MM.1S (cell line): Measurements from ENCODE around the gene DXO.

Source experiments
- DNase-seq: peaks from one replicate; pipeline ENCODE4 v3.0.0-alpha.2; 2015
- H2AFZ ChIP-seq: fragments of 300-600 bp; sonication (generic); 2 replicates; pipeline ENCODE4 v1.6.0; 2016; ENCODE audit warnings: antibody characterized with exemption, low read length
- H3F3A ChIP-seq: fragments of 300-600 bp; sonication (generic); 2 replicates; pipeline ENCODE4 v1.6.1; 2016; ENCODE audit warnings: mild to moderate bottlenecking, antibody characterized with exemption, low read length, moderate library complexity, mixed read lengths; ENCODE audit not compliant: insufficient read depth
- H3K27ac ChIP-seq: fragments of 300-600 bp; sonication (generic); 2 replicates; pipeline ENCODE4 v1.5.1; 2016; ENCODE audit warnings: mild to moderate bottlenecking, low read length
- H3K27me3 ChIP-seq: fragments of 300-600 bp; sonication (generic); replicated peaks from 2 replicates; pipeline ENCODE4 v1.6.0; 2016; ENCODE audit warnings: low read length; ENCODE audit not compliant: insufficient read depth
- H3K36me3 ChIP-seq: fragments of 300-600 bp; sonication (generic); replicated peaks from 2 replicates; pipeline ENCODE4 v1.6.1; 2016; ENCODE audit warnings: mild to moderate bottlenecking, low read length, mixed read lengths; ENCODE audit not compliant: insufficient read depth
- H3K4me1 ChIP-seq: fragments of 300-600 bp; sonication (generic); 2 replicates; pipeline ENCODE4 v1.6.1; 2016; ENCODE audit warnings: low read length, mixed read lengths
- H3K4me2 ChIP-seq: fragments of 300-600 bp; sonication (generic); 2 replicates; pipeline ENCODE4 v1.6.0; 2016; ENCODE audit warnings: low read depth, low read length
- H3K4me3 ChIP-seq: fragments of 300-600 bp; sonication (generic); 2 replicates; pipeline ENCODE4 v1.5.1; 2016; ENCODE audit warnings: low read length, mixed read lengths
- H3K79me2 ChIP-seq: fragments of 300-600 bp; sonication (generic); 2 replicates; pipeline ENCODE4 v1.6.1; 2016; ENCODE audit warnings: mixed run types, low read length, mixed read lengths
- H3K9ac ChIP-seq: fragments of 300-600 bp; sonication (generic); 2 replicates; pipeline ENCODE4 v1.6.1; 2016; ENCODE audit warnings: low read length, mixed read lengths
- H3K9me2 ChIP-seq: fragments of 300-600 bp; sonication (generic); replicated peaks from 2 replicates; pipeline ENCODE4 v1.6.1; 2016; ENCODE audit warnings: mild to moderate bottlenecking, low read length, mixed read lengths; ENCODE audit not compliant: insufficient read depth
- H3K9me3 ChIP-seq: fragments of 300-600 bp; sonication (generic); replicated peaks from 2 replicates; pipeline ENCODE4 v1.6.1; 2016; ENCODE audit warnings: mild to moderate bottlenecking, low read length, mixed read lengths; ENCODE audit not compliant: insufficient read depth
- H4K20me1 ChIP-seq: fragments of 300-600 bp; sonication (generic); 2 replicates; pipeline ENCODE4 v1.6.1; 2016; ENCODE audit warnings: mild to moderate bottlenecking, low read length, moderate library complexity, mixed read lengths; ENCODE audit not compliant: insufficient read depth
- EZH2 ChIP-seq: fragments of 300-600 bp; sonication (generic); optimal IDR thresholded peaks from 2 replicates; pipeline ENCODE3; 2017; ENCODE audit warnings: low read depth, mild to moderate bottlenecking, antibody characterized with exemption, low read length, mixed read lengths
- EZH2phosphoT487 ChIP-seq: fragments of 300-600 bp; sonication (generic); IDR thresholded peaks from 2 replicates; pipeline ENCODE4 v1.6.1; 2018; ENCODE audit warnings: antibody characterized with exemption, low read length
- TF ChIP-seq, protein P1 (sequence below): fragments of 300-600 bp; sonication (generic); IDR thresholded peaks from 2 replicates; pipeline ENCODE4 v1.5.1; 2016; ENCODE audit warnings: antibody characterized with exemption, low read length, mixed read lengths

DXO gene

DNA sequence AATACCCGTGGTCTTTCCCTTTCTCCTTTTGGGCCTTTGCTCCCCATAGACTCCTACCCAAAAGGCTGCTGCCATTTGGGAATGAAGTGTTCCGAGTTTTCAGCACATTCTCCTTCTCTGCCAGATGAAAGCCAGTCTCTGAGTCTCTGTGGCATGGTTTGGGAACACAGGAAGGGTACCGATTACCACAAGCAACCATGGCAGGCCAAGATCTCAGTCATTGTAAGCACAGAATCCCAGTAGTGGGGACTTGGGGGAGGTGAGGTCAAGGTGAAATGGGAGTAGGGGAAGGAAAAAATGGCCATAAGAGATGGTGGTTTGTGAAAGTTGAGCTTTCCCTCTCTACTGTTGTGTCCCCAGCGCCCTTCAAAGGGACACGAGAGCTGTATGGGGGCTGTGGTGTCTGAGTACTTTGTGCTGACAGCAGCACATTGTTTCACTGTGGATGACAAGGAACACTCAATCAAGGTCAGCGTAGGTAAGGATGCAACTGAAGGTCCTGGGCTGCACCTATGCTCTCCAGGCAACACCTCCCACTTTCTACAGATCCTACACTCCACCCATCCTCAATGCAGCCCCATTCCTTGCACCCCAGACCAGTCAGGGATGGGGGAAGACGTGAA, 21.9 kb downstream of the DXO start:
- Histone ChIP-seq H3K9me3 (no peaks in the 10 kb centered on the region), H2AFZ (no peak overlapping the region), H3K27me3 (peaks cover 21% of the 10 kb centered on the region), H3K9ac (no peak overlapping the region), H3F3A (no peaks in the 10 kb centered on the region), H3K79me2 (no peaks in the 10 kb centered on the region), H3K36me3 (no peaks in the 10 kb centered on the region), H3K4me1 (no peaks in the 10 kb centered on the region), H3K27ac (no peak overlapping the region), H3K4me3 (no peak overlapping the region), H4K20me1 (no peaks in the 10 kb centered on the region), H3K4me2 (no peak overlapping the region), H3K9me2 (no peaks in the 10 kb centered on the region)
- no peak for TF ChIP-seq EZH2phosphoT487
- DNase-seq, result no peak

DNA sequence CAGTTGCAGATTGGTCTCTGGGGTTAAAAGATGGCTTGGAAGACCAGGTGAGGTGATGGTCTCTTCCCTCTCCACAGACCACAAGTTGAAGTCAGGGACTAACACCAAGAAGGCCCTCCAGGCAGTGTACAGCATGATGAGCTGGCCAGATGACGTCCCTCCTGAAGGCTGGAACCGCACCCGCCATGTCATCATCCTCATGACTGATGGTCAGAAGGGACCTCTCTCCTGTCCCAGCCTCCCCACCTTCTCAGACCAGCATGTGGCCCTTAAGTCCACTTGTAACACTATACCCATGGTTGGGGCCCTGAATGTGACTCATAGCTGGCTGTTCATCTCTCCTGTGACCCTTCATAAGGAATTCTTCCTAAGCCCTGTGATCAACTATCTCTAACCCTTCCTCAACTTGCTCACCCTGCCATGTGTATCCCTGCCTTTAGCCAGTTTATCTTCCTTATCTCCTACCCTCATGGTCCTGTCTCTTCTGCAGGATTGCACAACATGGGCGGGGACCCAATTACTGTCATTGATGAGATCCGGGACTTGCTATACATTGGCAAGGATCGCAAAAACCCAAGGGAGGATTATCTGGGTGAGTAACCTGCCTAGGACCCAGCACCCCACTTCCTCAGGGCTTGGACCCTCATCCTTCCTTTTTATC, 23.1 kb downstream of the DXO start:
- no peaks in the 10 kb centered on the region for H3K9me3 ChIP-seq
- H3K4me1 ChIP-seq, result no peaks in the 10 kb centered on the region
- no peak overlapping the region for H3K27ac ChIP-seq
- H3K4me2 ChIP-seq, result no peak overlapping the region
- H4K20me1 ChIP-seq, result no peaks in the 10 kb centered on the region
- DNase-seq, result no peak
- no peaks in the 10 kb centered on the region for H3F3A ChIP-seq
- no peak overlapping the region for H3K9ac ChIP-seq
- H3K9me2 ChIP-seq, result no peaks in the 10 kb centered on the region
- TF ChIP-seq, protein P1, sequence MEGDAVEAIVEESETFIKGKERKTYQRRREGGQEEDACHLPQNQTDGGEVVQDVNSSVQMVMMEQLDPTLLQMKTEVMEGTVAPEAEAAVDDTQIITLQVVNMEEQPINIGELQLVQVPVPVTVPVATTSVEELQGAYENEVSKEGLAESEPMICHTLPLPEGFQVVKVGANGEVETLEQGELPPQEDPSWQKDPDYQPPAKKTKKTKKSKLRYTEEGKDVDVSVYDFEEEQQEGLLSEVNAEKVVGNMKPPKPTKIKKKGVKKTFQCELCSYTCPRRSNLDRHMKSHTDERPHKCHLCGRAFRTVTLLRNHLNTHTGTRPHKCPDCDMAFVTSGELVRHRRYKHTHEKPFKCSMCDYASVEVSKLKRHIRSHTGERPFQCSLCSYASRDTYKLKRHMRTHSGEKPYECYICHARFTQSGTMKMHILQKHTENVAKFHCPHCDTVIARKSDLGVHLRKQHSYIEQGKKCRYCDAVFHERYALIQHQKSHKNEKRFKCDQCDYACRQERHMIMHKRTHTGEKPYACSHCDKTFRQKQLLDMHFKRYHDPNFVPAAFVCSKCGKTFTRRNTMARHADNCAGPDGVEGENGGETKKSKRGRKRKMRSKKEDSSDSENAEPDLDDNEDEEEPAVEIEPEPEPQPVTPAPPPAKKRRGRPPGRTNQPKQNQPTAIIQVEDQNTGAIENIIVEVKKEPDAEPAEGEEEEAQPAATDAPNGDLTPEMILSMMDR, result no peak
- TF ChIP-seq EZH2phosphoT487, result no peak
- H3K4me3 ChIP-seq, result no peak overlapping the region
- H3K27me3 ChIP-seq, result peaks cover 26% of the 10 kb centered on the region
- H3K36me3 ChIP-seq, result no peaks in the 10 kb centered on the region
- H3K79me2 ChIP-seq, result no peaks in the 10 kb centered on the region
- no peak overlapping the region for H2AFZ ChIP-seq

DNA sequence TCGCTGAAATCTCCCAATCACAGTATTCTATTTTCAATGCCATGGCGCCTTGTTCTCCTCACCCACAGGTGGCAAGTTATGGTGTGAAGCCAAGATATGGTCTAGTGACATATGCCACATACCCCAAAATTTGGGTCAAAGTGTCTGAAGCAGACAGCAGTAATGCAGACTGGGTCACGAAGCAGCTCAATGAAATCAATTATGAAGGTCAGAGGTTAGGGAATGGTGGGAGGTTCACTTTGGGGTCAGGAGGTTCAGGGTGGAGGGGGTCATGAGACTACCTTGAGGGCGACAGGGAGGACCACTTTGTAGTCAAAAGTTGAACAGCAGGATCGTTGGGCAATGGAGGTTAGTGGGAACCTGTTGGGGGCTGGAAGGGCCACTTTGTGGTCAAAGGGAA, 23.6 kb downstream of the DXO start:
- Histone ChIP-seq H2AFZ (no peak overlapping the region), H3K9me2 (no peaks in the 10 kb centered on the region), H3K4me1 (no peaks in the 10 kb centered on the region), H3K79me2 (no peaks in the 10 kb centered on the region), H3K9ac (no peak overlapping the region), H4K20me1 (no peaks in the 10 kb centered on the region), H3K36me3 (no peaks in the 10 kb centered on the region), H3K9me3 (no peaks in the 10 kb centered on the region), H3F3A (no peaks in the 10 kb centered on the region), H3K4me2 (no peak overlapping the region), H3K27me3 (peaks cover 27% of the 10 kb centered on the region), H3K4me3 (no peak overlapping the region), H3K27ac (no peak overlapping the region)
- DNase-seq, result no peak
- no peak for TF ChIP-seq EZH2phosphoT487

DNA sequence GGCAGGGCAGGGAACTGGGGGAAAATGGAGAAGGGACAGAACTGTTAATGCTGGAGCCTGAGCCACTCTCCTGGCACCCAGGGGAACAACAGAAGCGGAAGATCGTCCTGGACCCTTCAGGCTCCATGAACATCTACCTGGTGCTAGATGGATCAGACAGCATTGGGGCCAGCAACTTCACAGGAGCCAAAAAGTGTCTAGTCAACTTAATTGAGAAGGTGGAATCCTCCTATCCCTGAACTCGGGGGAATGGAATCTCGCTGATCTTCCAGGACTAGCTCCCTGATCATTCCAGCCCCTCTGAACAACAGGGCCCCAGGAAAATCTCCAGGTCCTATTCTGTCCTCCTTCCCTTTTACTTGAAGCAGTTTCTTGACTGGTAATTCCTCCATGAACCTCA, 24.1 kb downstream of the DXO start:
- no peak overlapping the region for H3K27ac ChIP-seq
- H3K4me3 ChIP-seq, result no peak overlapping the region
- TF ChIP-seq EZH2phosphoT487 (no peak), EZH2 (no peak)
- TF ChIP-seq, protein P1, result no peak
- no peaks in the 10 kb centered on the region for H3K79me2 ChIP-seq
- H3K9me3 ChIP-seq, result no peaks in the 10 kb centered on the region
- H3F3A ChIP-seq, result no peaks in the 10 kb centered on the region
- H3K4me1 ChIP-seq, result no peaks in the 10 kb centered on the region
- H3K4me2 ChIP-seq, result no peak overlapping the region
- no peak overlapping the region for H2AFZ ChIP-seq
- no peaks in the 10 kb centered on the region for H3K9me2 ChIP-seq
- no peaks in the 10 kb centered on the region for H3K36me3 ChIP-seq
- no peaks in the 10 kb centered on the region for H4K20me1 ChIP-seq
- no peak overlapping the region for H3K9ac ChIP-seq
- peaks cover 31% of the 10 kb centered on the region for H3K27me3 ChIP-seq
- DNase-seq, result no peak
